Tibial nerve (tissue), 4 donors: Measurements from ENCODE around the gene QPCTL.

ENCODE experiments used
- EP300 ChIP-seq, 2 donors: sonication (generic); formaldehyde crosslinking; IDR thresholded peaks; one replicate each; pipeline ENCODE4 v1.6.1; 2017; ENCODE audit warnings: antibody characterized with exemption in 2 of 2, mild to moderate bottlenecking in 1 of 2
- POLR2A ChIP-seq, 2 donors: fragments of 450-650 bp; IDR thresholded peaks; one replicate each; pipeline ENCODE4 v1.6.1; 2017; ENCODE audit warnings: antibody characterized with exemption in 2 of 2, mild to moderate bottlenecking in 2 of 2, moderate library complexity in 2 of 2
- TF ChIP-seq, protein P1 (sequence below), 5 experiments: fragments of 200-600 bp in 3 of 5; fragments of 450-650 bp in 2 of 5; sonication (generic) in 3 of 5; IDR thresholded peaks; one replicate each; pipeline ENCODE4 v1.5.1; 2016 to 2019; ENCODE audit warnings: antibody characterized with exemption in 5 of 5, mild to moderate bottlenecking in 3 of 5, moderate library complexity in 2 of 5

DNA sequence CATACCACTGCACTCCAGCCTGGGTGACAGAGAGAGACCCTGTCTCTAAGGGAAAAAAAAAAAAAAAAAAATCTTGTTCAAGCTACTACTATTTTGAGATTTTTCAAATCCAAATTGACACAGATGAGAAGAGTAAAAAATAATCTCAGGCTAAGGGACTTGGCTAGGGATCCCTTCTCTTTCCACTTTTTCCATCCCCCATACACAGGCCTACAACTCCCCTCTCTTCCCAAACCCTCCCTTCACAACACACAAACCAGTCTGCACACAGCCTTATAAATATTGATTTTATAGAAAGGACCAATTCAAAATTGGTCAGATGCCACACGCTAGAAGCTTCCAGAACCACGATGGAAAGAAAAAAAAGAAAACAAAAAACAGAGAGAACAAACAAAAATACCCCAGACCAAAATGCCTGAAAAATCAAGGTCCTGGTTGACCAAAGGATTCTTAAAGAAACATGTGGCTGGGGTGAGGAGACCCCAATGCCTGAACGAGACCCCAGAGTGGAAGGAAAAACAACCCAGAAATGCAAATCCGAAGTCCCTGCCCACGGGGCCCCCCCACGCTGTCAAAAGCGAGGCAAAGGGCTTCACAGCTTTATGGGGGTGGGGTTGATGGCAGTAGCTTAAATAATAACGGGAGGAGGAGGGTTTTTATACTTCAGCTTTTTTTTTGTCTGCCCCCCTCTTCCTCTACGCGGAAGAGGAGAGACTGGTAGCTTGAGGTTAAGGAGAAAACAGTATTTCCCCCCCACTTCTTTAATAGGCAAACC is 18.1 kb downstream of the QPCTL start:
- TF ChIP-seq, protein P1, sequence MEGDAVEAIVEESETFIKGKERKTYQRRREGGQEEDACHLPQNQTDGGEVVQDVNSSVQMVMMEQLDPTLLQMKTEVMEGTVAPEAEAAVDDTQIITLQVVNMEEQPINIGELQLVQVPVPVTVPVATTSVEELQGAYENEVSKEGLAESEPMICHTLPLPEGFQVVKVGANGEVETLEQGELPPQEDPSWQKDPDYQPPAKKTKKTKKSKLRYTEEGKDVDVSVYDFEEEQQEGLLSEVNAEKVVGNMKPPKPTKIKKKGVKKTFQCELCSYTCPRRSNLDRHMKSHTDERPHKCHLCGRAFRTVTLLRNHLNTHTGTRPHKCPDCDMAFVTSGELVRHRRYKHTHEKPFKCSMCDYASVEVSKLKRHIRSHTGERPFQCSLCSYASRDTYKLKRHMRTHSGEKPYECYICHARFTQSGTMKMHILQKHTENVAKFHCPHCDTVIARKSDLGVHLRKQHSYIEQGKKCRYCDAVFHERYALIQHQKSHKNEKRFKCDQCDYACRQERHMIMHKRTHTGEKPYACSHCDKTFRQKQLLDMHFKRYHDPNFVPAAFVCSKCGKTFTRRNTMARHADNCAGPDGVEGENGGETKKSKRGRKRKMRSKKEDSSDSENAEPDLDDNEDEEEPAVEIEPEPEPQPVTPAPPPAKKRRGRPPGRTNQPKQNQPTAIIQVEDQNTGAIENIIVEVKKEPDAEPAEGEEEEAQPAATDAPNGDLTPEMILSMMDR (IDR thresholded peaks at IDR 0.05): no peak
- TF ChIP-seq POLR2A (IDR thresholded peaks at IDR 0.05): no peak
- TF ChIP-seq EP300 (IDR thresholded peaks at IDR 0.05): no peak
